ENCODE data around the gene RAP1GDS1. TPM values are rescaled to one million over a fixed set of nuclear protein-coding genes. Genes with fewer than 3 reads are reported as not detected.
"Not testable (repeated sequence)": the region's sequence is repeated elsewhere in the genome, so short reads cannot be mapped to it uniquely, and the experiment has no call there.

Gene RAP1GDS1
- polyA plus RNA-seq, 4 donors = 11.3 to 22.8 (median 20.1) TPM

- no peak overlapping the region for H3K27ac ChIP-seq (ENCODE audit: low read depth in 1 of 3, low read length in 2 of 3)
- WGBS, 3 donors = 94 to 98% (median 97%) methylated on average over 1 of the region's 1 CpG
- no peaks in the 10 kb centered on the region for H3K4me1 ChIP-seq (ENCODE audit: control insufficient read depth in 3 of 3, insufficient read depth in 2 of 3, low read depth in 1 of 3, low read length in 2 of 3)
- H3K27me3 ChIP-seq (ENCODE audit: control insufficient read depth in 3 of 3, insufficient read depth in 3 of 3, low read length in 3 of 3) = no peaks in the 10 kb centered on the region
- no peak overlapping the region for H3K4me3 ChIP-seq (ENCODE audit: low read depth in 1 of 3, low read length in 3 of 3)
- peaks cover 0 to 15% of the 10 kb centered on the region in 2 donors for H3K9me3 ChIP-seq (ENCODE audit: control insufficient read depth in 2 of 2, insufficient read depth in 1 of 2, low read depth in 1 of 2, low read length in 1 of 2)
- H3K36me3 ChIP-seq (ENCODE audit: control insufficient read depth in 3 of 3, insufficient read depth in 2 of 3, low read depth in 1 of 3, low read length in 3 of 3) = peaks cover 0 to 8% (median 2%) of the 10 kb centered on the region in 3 donors
- DNase-seq (no peak), FAIRE-seq (no peak)
Observed at GRCh38 chr4:98319021-98319420, 57.8 kb downstream of the RAP1GDS1 start.

GRCh38 chr4:98326168-98326567 lies 65.0 kb downstream of the RAP1GDS1 start:
- H3K4me3 ChIP-seq (ENCODE audit: low read depth in 1 of 3, low read length in 3 of 3) = no peak overlapping the region
- no peaks in the 10 kb centered on the region for H3K4me1 ChIP-seq (ENCODE audit: control insufficient read depth in 3 of 3, insufficient read depth in 2 of 3, low read depth in 1 of 3, low read length in 2 of 3)
- H3K36me3 ChIP-seq (ENCODE audit: control insufficient read depth in 3 of 3, insufficient read depth in 2 of 3, low read depth in 1 of 3, low read length in 3 of 3) = no peaks in the 10 kb centered on the region
- FAIRE-seq (no peak), DNase-seq (no peak)
- peaks cover 0 to 12% of the 10 kb centered on the region in 2 donors for H3K9me3 ChIP-seq (ENCODE audit: control insufficient read depth in 2 of 2, insufficient read depth in 1 of 2, low read depth in 1 of 2, low read length in 1 of 2)
- WGBS, 3 donors = 83 to 97% (median 94%) methylated on average over 2 of the region's 2 CpGs
- H3K27me3 ChIP-seq (ENCODE audit: control insufficient read depth in 3 of 3, insufficient read depth in 3 of 3, low read length in 3 of 3) = no peaks in the 10 kb centered on the region
- H3K27ac ChIP-seq (ENCODE audit: low read depth in 1 of 3, low read length in 2 of 3) = no peak overlapping the region

GRCh38 chr4:98327694-98328093 lies 66.5 kb downstream of the RAP1GDS1 start:
- FAIRE-seq (no peak), DNase-seq (no peak)
- Histone ChIP-seq H3K36me3 (ENCODE audit: control insufficient read depth in 3 of 3, insufficient read depth in 2 of 3, low read depth in 1 of 3, low read length in 3 of 3) (no peaks in the 10 kb centered on the region), H3K27ac (ENCODE audit: low read depth in 1 of 3, low read length in 2 of 3) (no peak overlapping the region), H3K9me3 (ENCODE audit: control insufficient read depth in 2 of 2, insufficient read depth in 1 of 2, low read depth in 1 of 2, low read length in 1 of 2) (peaks cover 0 to 12% of the 10 kb centered on the region in 2 donors), H3K27me3 (ENCODE audit: control insufficient read depth in 3 of 3, insufficient read depth in 3 of 3, low read length in 3 of 3) (no peaks in the 10 kb centered on the region), H3K4me1 (ENCODE audit: control insufficient read depth in 3 of 3, insufficient read depth in 2 of 3, low read depth in 1 of 3, low read length in 2 of 3) (no peaks in the 10 kb centered on the region), H3K4me3 (ENCODE audit: low read depth in 1 of 3, low read length in 3 of 3) (no peak overlapping the region)
- 97 to 100% (median 99%) methylated on average over 1 of the region's 1 CpG for WGBS, 3 donors

GRCh38 chr4:98329879-98330640 lies 68.9 kb downstream of the RAP1GDS1 start:
- not testable (repeated sequence) for FAIRE-seq; DNase-seq; H3K4me3 ChIP-seq (ENCODE audit: low read depth in 1 of 3, low read length in 3 of 3); H3K36me3 ChIP-seq (ENCODE audit: control insufficient read depth in 3 of 3, insufficient read depth in 2 of 3, low read depth in 1 of 3, low read length in 3 of 3); H3K27me3 ChIP-seq (ENCODE audit: control insufficient read depth in 3 of 3, insufficient read depth in 3 of 3, low read length in 3 of 3); H3K4me1 ChIP-seq (ENCODE audit: control insufficient read depth in 3 of 3, insufficient read depth in 2 of 3, low read depth in 1 of 3, low read length in 2 of 3); H3K27ac ChIP-seq (ENCODE audit: low read depth in 1 of 3, low read length in 2 of 3)
- peaks cover 0 to 12% of the 10 kb centered on the region in 2 donors for H3K9me3 ChIP-seq (ENCODE audit: control insufficient read depth in 2 of 2, insufficient read depth in 1 of 2, low read depth in 1 of 2, low read length in 1 of 2)
- 98 to 99% (median 98%) methylated on average over 19 to 31 of the region's 31 CpGs for WGBS, 3 donors

- Histone ChIP-seq H3K4me1 (ENCODE audit: control insufficient read depth in 3 of 3, insufficient read depth in 2 of 3, low read depth in 1 of 3, low read length in 2 of 3) (no peaks in the 10 kb centered on the region), H3K36me3 (ENCODE audit: control insufficient read depth in 3 of 3, insufficient read depth in 2 of 3, low read depth in 1 of 3, low read length in 3 of 3) (no peaks in the 10 kb centered on the region), H3K9me3 (ENCODE audit: control insufficient read depth in 2 of 2, insufficient read depth in 1 of 2, low read depth in 1 of 2, low read length in 1 of 2) (peaks cover 0 to 12% of the 10 kb centered on the region in 2 donors), H3K27ac (ENCODE audit: low read depth in 1 of 3, low read length in 2 of 3) (no peak overlapping the region), H3K27me3 (ENCODE audit: control insufficient read depth in 3 of 3, insufficient read depth in 3 of 3, low read length in 3 of 3) (no peaks in the 10 kb centered on the region), H3K4me3 (ENCODE audit: low read depth in 1 of 3, low read length in 3 of 3) (no peak overlapping the region)
- FAIRE-seq = no peak
- WGBS, 3 donors = 78 to 94% (median 93%) methylated on average over 1 of the region's 1 CpG
- no peak for DNase-seq
Observed at GRCh38 chr4:98332017-98332416, 70.8 kb downstream of the RAP1GDS1 start.

- 88 to 94% (median 93%) methylated on average over 5 of the region's 5 CpGs for WGBS, 3 donors
- Histone ChIP-seq H3K27me3 (ENCODE audit: control insufficient read depth in 3 of 3, insufficient read depth in 3 of 3, low read length in 3 of 3) (no peaks in the 10 kb centered on the region), H3K9me3 (ENCODE audit: control insufficient read depth in 2 of 2, insufficient read depth in 1 of 2, low read depth in 1 of 2, low read length in 1 of 2) (peaks cover 0 to 8% of the 10 kb centered on the region in 2 donors), H3K27ac (ENCODE audit: low read depth in 1 of 3, low read length in 2 of 3) (no peak overlapping the region), H3K4me3 (ENCODE audit: low read depth in 1 of 3, low read length in 3 of 3) (no peak overlapping the region), H3K4me1 (ENCODE audit: control insufficient read depth in 3 of 3, insufficient read depth in 2 of 3, low read depth in 1 of 3, low read length in 2 of 3) (no peaks in the 10 kb centered on the region), H3K36me3 (ENCODE audit: control insufficient read depth in 3 of 3, insufficient read depth in 2 of 3, low read depth in 1 of 3, low read length in 3 of 3) (no peaks in the 10 kb centered on the region)
- no peak for DNase-seq
- no peak for FAIRE-seq
Observed at GRCh38 chr4:98334461-98334860, 73.3 kb downstream of the RAP1GDS1 start.

- FAIRE-seq = no peak
- H3K4me1 ChIP-seq (ENCODE audit: control insufficient read depth in 3 of 3, insufficient read depth in 2 of 3, low read depth in 1 of 3, low read length in 2 of 3) = no peaks in the 10 kb centered on the region
- 94 to 98% (median 96%) methylated on average over 2 of the region's 2 CpGs for WGBS, 3 donors
- H3K9me3 ChIP-seq (ENCODE audit: control insufficient read depth in 2 of 2, insufficient read depth in 1 of 2, low read depth in 1 of 2, low read length in 1 of 2) = no peaks in the 10 kb centered on the region
- no peaks in the 10 kb centered on the region for H3K36me3 ChIP-seq (ENCODE audit: control insufficient read depth in 3 of 3, insufficient read depth in 2 of 3, low read depth in 1 of 3, low read length in 3 of 3)
- H3K27ac ChIP-seq (ENCODE audit: low read depth in 1 of 3, low read length in 2 of 3) = no peak overlapping the region
- H3K4me3 ChIP-seq (ENCODE audit: low read depth in 1 of 3, low read length in 3 of 3) = no peak overlapping the region
- H3K27me3 ChIP-seq (ENCODE audit: control insufficient read depth in 3 of 3, insufficient read depth in 3 of 3, low read length in 3 of 3) = no peaks in the 10 kb centered on the region
- DNase-seq = no peak
Observed at GRCh38 chr4:98338761-98339438, 77.7 kb downstream of the RAP1GDS1 start.

- DNase-seq (no peak), FAIRE-seq (no peak)
- no peaks in the 10 kb centered on the region for H3K4me1 ChIP-seq (ENCODE audit: control insufficient read depth in 3 of 3, insufficient read depth in 2 of 3, low read depth in 1 of 3, low read length in 2 of 3)
- no peak overlapping the region for H3K4me3 ChIP-seq (ENCODE audit: low read depth in 1 of 3, low read length in 3 of 3)
- WGBS, 3 donors = 87 to 96% (median 92%) methylated on average over 2 of the region's 2 CpGs
- H3K27me3 ChIP-seq (ENCODE audit: control insufficient read depth in 3 of 3, insufficient read depth in 3 of 3, low read length in 3 of 3) = no peaks in the 10 kb centered on the region
- H3K9me3 ChIP-seq (ENCODE audit: control insufficient read depth in 2 of 2, insufficient read depth in 1 of 2, low read depth in 1 of 2, low read length in 1 of 2) = no peaks in the 10 kb centered on the region
- peaks cover 0 to 4% (median 0%) of the 10 kb centered on the region in 3 donors for H3K36me3 ChIP-seq (ENCODE audit: control insufficient read depth in 3 of 3, insufficient read depth in 2 of 3, low read depth in 1 of 3, low read length in 3 of 3)
- H3K27ac ChIP-seq (ENCODE audit: low read depth in 1 of 3, low read length in 2 of 3) = no peak overlapping the region
Observed at GRCh38 chr4:98341309-98341708, 80.1 kb downstream of the RAP1GDS1 start.
